ENCODE data around the gene ZDHHC19.

Gene ZDHHC19

DNA sequence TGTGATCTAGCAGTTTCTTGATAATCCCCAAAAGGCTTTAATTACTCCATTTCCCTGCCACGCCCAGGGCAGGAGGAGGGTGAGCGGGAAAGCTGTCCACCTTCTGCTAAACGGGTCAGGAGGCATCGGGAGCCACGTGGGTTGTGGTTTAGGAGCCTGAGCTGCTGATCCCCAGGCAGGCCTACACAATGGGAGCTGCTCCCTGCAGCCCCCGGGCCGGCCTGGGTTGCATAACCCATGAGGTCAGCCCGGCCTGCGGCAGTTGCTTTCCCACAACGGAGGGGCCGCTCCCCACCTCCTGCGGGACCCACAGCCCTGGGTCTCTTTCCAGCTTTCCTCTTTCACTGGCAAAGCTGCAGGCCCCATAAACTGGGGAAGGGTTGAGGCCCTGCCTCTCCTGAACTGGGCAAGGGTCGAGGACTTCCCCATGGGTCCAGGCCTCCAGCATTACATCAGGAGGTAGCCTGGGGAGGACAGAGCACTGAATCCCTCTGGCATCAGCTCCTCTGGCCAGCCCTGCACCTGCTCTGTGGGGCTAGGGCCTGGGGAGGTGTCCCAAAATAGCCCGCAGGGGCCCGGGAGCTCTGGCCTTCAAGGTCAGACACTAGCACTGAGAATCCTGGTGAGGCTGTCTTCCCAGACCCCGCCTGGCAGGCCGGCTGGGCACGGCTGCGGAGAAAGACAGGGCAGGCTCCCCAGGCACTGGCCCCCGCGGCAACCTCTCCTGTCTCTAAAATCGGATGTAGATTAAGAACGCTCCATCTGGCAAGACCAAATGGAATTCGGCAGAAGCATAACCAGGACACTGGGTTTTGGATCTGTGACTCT lies 47.3 kb downstream of the ZDHHC19 start:
- no peaks in the 10 kb centered on the region for H3K9me3 ChIP-seq (ENCODE audit: control insufficient read depth, insufficient read depth, low read length)
- no peak for DNase-seq (ENCODE audit: low read depth, low spot score)
- H3K4me3 ChIP-seq (ENCODE audit: low read length), result no peak overlapping the region
- H3K27me3 ChIP-seq (ENCODE audit: control insufficient read depth, insufficient read depth, low read length), result no peaks in the 10 kb centered on the region
- H3K4me1 ChIP-seq (ENCODE audit: control insufficient read depth, insufficient read depth, low read length), result peaks cover 2% of the 10 kb centered on the region; the same call in 1 of the 2 replicates
- no peaks in the 10 kb centered on the region for H3K36me3 ChIP-seq (ENCODE audit: control insufficient read depth, insufficient read depth, low read length)
- WGBS (ENCODE audit: insufficient coverage, insufficient read length), result no CpG with 5 or more reads among the region's 24 CpGs
- H3K27ac ChIP-seq (ENCODE audit: low read length), result no peak overlapping the region

DNA sequence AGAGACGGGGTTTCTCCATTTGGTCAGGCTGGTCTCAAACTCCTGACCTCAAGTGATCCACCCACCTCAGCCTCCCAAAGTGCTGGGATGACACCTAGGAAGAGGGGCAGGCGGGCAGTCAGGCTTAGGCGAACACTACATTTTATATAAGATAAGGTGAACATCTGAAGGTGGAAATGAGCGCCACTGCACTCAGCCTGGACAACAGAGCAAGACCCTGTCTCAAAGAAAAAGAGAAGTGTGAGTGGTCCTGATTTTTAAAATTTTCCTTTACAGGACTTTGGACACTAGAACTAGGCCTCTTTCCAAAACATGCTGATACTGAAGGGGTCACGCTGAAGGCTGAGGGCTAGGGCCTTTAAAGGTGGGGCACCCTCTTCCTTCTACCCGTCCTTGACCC lies 48.0 kb downstream of the ZDHHC19 start:
- no peaks in the 10 kb centered on the region for H3K9me3 ChIP-seq (ENCODE audit: control insufficient read depth, insufficient read depth, low read length)
- no peaks in the 10 kb centered on the region for H3K27me3 ChIP-seq (ENCODE audit: control insufficient read depth, insufficient read depth, low read length)
- H3K36me3 ChIP-seq (ENCODE audit: control insufficient read depth, insufficient read depth, low read length), result no peaks in the 10 kb centered on the region
- no CpG with 5 or more reads among the region's 6 CpGs for WGBS (ENCODE audit: insufficient coverage, insufficient read length)
- H3K27ac ChIP-seq (ENCODE audit: low read length), result no peak overlapping the region
- H3K4me1 ChIP-seq (ENCODE audit: control insufficient read depth, insufficient read depth, low read length), result peaks cover 2% of the 10 kb centered on the region; the same call in 1 of the 2 replicates
- no peak for DNase-seq (ENCODE audit: low read depth, low spot score)
- H3K4me3 ChIP-seq (ENCODE audit: low read length), result no peak overlapping the region

DNA sequence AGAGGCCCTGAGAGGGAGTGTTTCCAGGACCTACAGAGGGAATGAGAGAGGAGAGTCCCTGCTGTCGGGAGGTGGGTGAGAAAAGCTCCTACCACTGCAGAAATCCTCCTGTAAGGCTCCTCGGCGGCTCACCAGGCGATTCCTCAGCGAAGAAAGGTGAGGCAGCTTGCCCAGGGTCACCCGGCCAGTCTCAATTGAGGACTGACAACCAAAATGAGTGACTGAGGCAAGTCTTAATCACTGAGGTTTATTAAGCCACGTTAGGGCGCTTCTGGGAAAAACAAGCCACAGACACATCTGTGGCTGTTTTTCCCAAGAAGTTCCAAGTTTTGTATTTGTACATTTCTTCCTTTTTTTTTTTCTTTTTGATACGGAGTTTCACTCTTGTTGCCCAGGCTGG lies 48.5 kb downstream of the ZDHHC19 start:
- Histone ChIP-seq H3K9me3 (ENCODE audit: control insufficient read depth, insufficient read depth, low read length) (no peaks in the 10 kb centered on the region), H3K27me3 (ENCODE audit: control insufficient read depth, insufficient read depth, low read length) (no peaks in the 10 kb centered on the region), H3K36me3 (ENCODE audit: control insufficient read depth, insufficient read depth, low read length) (no peaks in the 10 kb centered on the region), H3K4me1 (ENCODE audit: control insufficient read depth, insufficient read depth, low read length) (peaks cover 2% of the 10 kb centered on the region; the same call in 1 of the 2 replicates), H3K27ac (ENCODE audit: low read length) (no peak overlapping the region), H3K4me3 (ENCODE audit: low read length) (no peak overlapping the region)
- WGBS (ENCODE audit: insufficient coverage, insufficient read length), result no CpG with 5 or more reads among the region's 9 CpGs
- DNase-seq (ENCODE audit: low read depth, low spot score), result no peak

DNA sequence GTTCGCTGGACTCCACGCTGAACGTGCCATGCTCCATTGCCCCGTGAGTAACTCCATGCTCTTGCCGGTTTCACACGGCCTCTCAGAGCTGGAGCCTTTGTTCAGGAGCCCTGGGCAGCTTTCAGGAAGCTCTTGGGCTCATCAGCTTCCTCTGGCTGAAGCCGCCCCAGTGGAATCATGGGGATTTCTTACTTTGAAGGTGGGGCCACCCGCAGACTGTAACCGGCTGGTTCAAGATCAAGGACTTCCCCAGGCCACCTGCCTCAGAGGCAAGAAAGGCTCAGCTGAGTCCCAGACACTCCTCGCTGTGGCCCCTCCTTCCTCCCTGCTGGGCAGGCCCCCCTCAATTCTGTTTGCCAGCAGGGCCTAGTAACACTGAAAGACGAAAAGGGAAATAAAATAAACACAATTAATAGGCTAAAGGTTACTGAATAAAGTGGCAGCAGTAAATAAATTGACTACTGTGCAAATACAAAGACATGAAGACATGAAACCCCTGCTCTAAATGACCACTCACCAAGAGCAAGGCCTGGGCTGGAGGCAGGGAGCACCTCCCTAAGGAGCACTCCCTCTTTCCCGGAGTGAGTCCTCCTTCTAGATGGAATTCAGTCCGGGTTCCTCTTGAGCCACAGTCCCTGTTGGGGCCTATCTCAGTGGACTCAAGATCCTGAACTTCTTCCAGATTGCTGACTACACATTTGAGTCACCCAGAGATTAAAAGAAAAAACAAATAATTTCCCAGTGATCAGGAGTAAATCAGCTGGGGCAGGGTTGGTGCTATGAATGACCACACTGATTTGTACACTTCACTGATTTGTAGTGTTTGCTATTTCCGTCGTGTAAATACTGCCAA lies 51.0 kb downstream of the ZDHHC19 start:
- Histone ChIP-seq H3K9me3 (ENCODE audit: control insufficient read depth, insufficient read depth, low read length) (no peaks in the 10 kb centered on the region), H3K36me3 (ENCODE audit: control insufficient read depth, insufficient read depth, low read length) (no peaks in the 10 kb centered on the region), H3K27me3 (ENCODE audit: control insufficient read depth, insufficient read depth, low read length) (no peaks in the 10 kb centered on the region), H3K4me1 (ENCODE audit: control insufficient read depth, insufficient read depth, low read length) (peaks cover 2% of the 10 kb centered on the region; the same call in 1 of the 2 replicates), H3K27ac (ENCODE audit: low read length) (no peak overlapping the region), H3K4me3 (ENCODE audit: low read length) (no peak overlapping the region)
- DNase-seq (ENCODE audit: low read depth, low spot score), result no peak
- WGBS (ENCODE audit: insufficient coverage, insufficient read length), result no CpG with 5 or more reads among the region's 15 CpGs

DNA sequence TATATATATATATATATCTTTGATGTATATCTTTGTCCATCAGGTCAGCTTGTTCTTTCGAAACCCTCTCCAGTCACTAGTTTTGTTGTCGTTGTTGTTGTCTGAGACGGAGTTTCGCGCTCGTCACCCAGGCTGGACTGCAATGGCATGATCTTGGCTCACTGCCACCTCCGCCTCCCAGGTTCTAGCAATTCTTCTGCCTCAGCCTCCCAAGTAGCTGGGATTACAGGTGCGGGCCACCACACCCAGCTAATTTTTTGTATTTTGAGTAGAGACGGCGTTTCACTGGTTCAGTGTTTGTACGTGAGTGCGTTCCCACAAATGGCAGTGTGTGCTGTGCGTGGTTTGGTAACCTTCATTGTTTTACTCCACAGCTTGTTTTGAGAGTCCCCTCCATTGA lies 51.7 kb downstream of the ZDHHC19 start:
- WGBS (ENCODE audit: insufficient coverage, insufficient read length), result no CpG with 5 or more reads among the region's 13 CpGs
- Histone ChIP-seq H3K4me1 (ENCODE audit: control insufficient read depth, insufficient read depth, low read length) (peaks cover 2% of the 10 kb centered on the region; the same call in 1 of the 2 replicates), H3K27ac (ENCODE audit: low read length) (no peak overlapping the region), H3K36me3 (ENCODE audit: control insufficient read depth, insufficient read depth, low read length) (no peaks in the 10 kb centered on the region), H3K27me3 (ENCODE audit: control insufficient read depth, insufficient read depth, low read length) (no peaks in the 10 kb centered on the region), H3K9me3 (ENCODE audit: control insufficient read depth, insufficient read depth, low read length) (no peaks in the 10 kb centered on the region), H3K4me3 (ENCODE audit: low read length) (no peak overlapping the region)
- DNase-seq (ENCODE audit: low read depth, low spot score), result no peak

DNA sequence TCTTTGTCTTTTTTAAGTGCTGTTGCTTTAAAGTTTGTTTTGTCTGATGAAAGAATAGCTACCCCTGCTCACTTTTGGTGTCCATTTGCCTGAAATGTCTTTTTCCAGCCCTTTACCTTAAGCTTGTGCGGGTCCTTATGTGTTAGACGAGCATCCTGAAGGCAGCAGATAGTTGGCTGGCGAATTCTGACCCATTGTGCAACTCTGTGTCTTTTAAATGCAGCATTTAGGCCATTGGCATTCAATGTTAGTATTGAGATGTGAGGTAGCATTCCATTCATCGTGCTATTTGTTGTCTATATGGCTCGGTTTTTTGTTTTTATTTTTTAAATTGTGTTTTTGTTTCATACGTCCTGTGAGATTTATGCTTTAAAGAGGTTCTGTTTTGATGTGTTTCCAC lies 55.0 kb downstream of the ZDHHC19 start:
- no peaks in the 10 kb centered on the region for H3K36me3 ChIP-seq (ENCODE audit: control insufficient read depth, insufficient read depth, low read length)
- H3K4me1 ChIP-seq (ENCODE audit: control insufficient read depth, insufficient read depth, low read length), result peaks cover 2% of the 10 kb centered on the region; the same call in 1 of the 2 replicates
- no CpG with 5 or more reads among the region's 6 CpGs for WGBS (ENCODE audit: insufficient coverage, insufficient read length)
- no peak overlapping the region for H3K4me3 ChIP-seq (ENCODE audit: low read length)
- no peak for DNase-seq (ENCODE audit: low read depth, low spot score)
- H3K27me3 ChIP-seq (ENCODE audit: control insufficient read depth, insufficient read depth, low read length), result no peaks in the 10 kb centered on the region
- H3K27ac ChIP-seq (ENCODE audit: low read length), result no peak overlapping the region
- no peaks in the 10 kb centered on the region for H3K9me3 ChIP-seq (ENCODE audit: control insufficient read depth, insufficient read depth, low read length)

DNA sequence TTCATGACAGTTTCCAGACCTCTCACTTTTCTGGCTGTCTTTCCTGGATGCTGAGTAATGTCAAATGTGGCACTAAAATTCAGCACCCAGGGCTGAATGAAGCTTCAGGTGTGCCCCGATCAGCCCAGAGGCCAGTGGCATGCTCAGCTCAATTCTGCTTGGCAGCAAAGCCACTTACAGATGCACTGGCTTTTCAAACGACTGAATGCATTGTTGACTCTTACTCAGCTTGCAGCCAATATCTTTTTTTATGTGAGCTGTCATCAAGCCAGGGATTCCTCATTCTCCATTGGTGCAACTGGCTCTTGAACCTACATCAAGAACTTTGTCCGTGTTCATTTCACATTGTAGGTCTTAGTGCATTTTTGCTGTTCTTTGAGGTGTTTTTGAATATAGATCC lies 60.7 kb downstream of the ZDHHC19 start:
- Histone ChIP-seq H3K36me3 (ENCODE audit: control insufficient read depth, insufficient read depth, low read length) (no peaks in the 10 kb centered on the region), H3K27me3 (ENCODE audit: control insufficient read depth, insufficient read depth, low read length) (no peaks in the 10 kb centered on the region), H3K4me1 (ENCODE audit: control insufficient read depth, insufficient read depth, low read length) (peaks cover 2% of the 10 kb centered on the region; the same call in 1 of the 2 replicates), H3K27ac (ENCODE audit: low read length) (no peak overlapping the region), H3K9me3 (ENCODE audit: control insufficient read depth, insufficient read depth, low read length) (no peaks in the 10 kb centered on the region), H3K4me3 (ENCODE audit: low read length) (no peak overlapping the region)
- no CpG with 5 or more reads among the region's 3 CpGs for WGBS (ENCODE audit: insufficient coverage, insufficient read length)
- no peak for DNase-seq (ENCODE audit: low read depth, low spot score)

DNA sequence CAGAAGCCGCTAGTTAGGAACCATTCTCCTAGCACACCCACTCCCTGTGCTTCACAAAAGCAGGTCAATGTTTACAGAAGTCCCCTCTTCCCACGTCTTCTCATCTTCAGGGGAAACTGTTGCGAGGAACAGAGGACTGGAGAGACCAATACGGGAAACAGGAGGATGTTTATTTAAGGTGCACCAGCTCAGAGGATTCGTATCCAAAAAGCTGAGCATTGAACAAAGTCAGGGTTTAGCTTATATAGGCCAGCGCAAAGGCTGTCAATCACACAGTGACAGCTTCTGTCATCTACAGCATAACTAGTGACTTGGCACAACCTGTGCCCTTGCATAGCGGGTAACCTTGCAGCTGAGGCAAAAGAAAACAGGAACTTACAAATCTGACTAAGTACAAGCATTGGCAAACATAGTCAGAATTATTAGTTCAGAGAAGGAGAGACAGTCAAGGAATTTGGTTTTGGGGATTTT lies 61.3 kb downstream of the ZDHHC19 start:
- Histone ChIP-seq H3K9me3 (ENCODE audit: control insufficient read depth, insufficient read depth, low read length) (no peaks in the 10 kb centered on the region), H3K27ac (ENCODE audit: low read length) (no peak overlapping the region), H3K27me3 (ENCODE audit: control insufficient read depth, insufficient read depth, low read length) (no peaks in the 10 kb centered on the region), H3K4me3 (ENCODE audit: low read length) (no peak overlapping the region), H3K4me1 (ENCODE audit: control insufficient read depth, insufficient read depth, low read length) (peaks cover 2% of the 10 kb centered on the region; the same call in 1 of the 2 replicates), H3K36me3 (ENCODE audit: control insufficient read depth, insufficient read depth, low read length) (no peaks in the 10 kb centered on the region)
- no CpG with 5 or more reads among the region's 7 CpGs for WGBS (ENCODE audit: insufficient coverage, insufficient read length)
- DNase-seq (ENCODE audit: low read depth, low spot score), result no peak

DNA sequence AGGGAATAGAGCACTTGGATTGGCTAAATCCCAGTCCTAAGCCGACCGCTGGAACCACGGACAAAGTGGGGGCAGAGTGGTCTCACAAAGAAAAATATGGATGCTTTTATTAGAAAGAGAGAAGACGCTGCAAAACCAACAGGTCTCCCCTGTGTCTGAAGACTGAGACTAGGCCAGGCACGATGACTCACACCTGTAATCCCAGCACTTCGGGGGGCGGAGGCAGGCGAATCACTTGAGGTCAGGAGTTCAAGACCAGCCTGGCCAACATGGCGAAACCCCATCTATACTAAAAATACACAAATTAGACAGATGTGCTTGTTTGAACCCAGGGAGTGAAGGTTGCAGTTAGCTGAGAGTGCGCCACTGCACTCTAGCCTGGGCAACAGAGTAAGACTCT lies 61.8 kb downstream of the ZDHHC19 start:
- H3K36me3 ChIP-seq (ENCODE audit: control insufficient read depth, insufficient read depth, low read length), result no peaks in the 10 kb centered on the region
- no peak overlapping the region for H3K4me3 ChIP-seq (ENCODE audit: low read length)
- no CpG with 5 or more reads among the region's 10 CpGs for WGBS (ENCODE audit: insufficient coverage, insufficient read length)
- H3K27ac ChIP-seq (ENCODE audit: low read length), result no peak overlapping the region
- H3K9me3 ChIP-seq (ENCODE audit: control insufficient read depth, insufficient read depth, low read length), result no peaks in the 10 kb centered on the region
- DNase-seq (ENCODE audit: low read depth, low spot score), result no peak
- H3K27me3 ChIP-seq (ENCODE audit: control insufficient read depth, insufficient read depth, low read length), result no peaks in the 10 kb centered on the region
- peaks cover 2% of the 10 kb centered on the region; the same call in 1 of the 2 replicates for H3K4me1 ChIP-seq (ENCODE audit: control insufficient read depth, insufficient read depth, low read length)
